SK-N-SH treated with all-trans-retinoic acid at 6 μM for 48 hours (cell line): ENCODE data around the gene PARD3.

Source experiments
- ATAC-seq: fragments of 200-7000 bp; cut with Tn5 transposase; 3 replicates; pipeline ENCODE4 v1.9.1; 2020; ENCODE audit warnings: mild to moderate bottlenecking, moderate library complexity
- ARNTL ChIP-seq: fragments of 450-650 bp; formaldehyde crosslinking; IDR thresholded peaks from 2 replicates; pipeline ENCODE4 v1.5.0; 2020; ENCODE audit warnings: low read depth, mild to moderate bottlenecking, moderate library complexity, borderline replicate concordance
- BACH2 ChIP-seq: fragments of 250-450 bp; sonication (Bioruptor Pico); IDR thresholded peaks from 2 replicates; pipeline ENCODE4 v1.9.0; 2021; ENCODE audit warnings: mild to moderate bottlenecking, borderline replicate concordance
- CREB5 ChIP-seq: fragments of 250-450 bp; sonication (Bioruptor Pico); IDR thresholded peaks from 2 replicates; pipeline ENCODE4 v1.5.1; 2020; ENCODE audit warnings: low read depth, mild to moderate bottlenecking, moderate library complexity
- CSDC2 ChIP-seq: fragments of 250-450 bp; sonication (Bioruptor Pico); IDR thresholded peaks from 2 replicates; pipeline ENCODE4 v1.5.0; 2020; ENCODE audit warnings: mild to moderate bottlenecking, moderate library complexity
- CSRNP3 ChIP-seq: fragments of 250-450 bp; sonication (Bioruptor Pico); IDR thresholded peaks from 2 replicates; pipeline ENCODE4 v1.5.1; 2021; ENCODE audit warnings: mild to moderate bottlenecking, moderate library complexity
- ESRRG ChIP-seq: fragments of 250-450 bp; sonication (Bioruptor Pico); IDR thresholded peaks from 2 replicates; pipeline ENCODE4 v1.6.1; 2021; ENCODE audit warnings: mild to moderate bottlenecking
- GLIS3 ChIP-seq: fragments of 250-450 bp; sonication (Bioruptor Pico); IDR thresholded peaks from 2 replicates; pipeline ENCODE4 v1.5.0; 2020; ENCODE audit warnings: mild to moderate bottlenecking, moderate library complexity
- ISL1 ChIP-seq: fragments of 250-450 bp; sonication (Bioruptor Pico); IDR thresholded peaks from 2 replicates; pipeline ENCODE4 v2.1.2; 2022; ENCODE audit warnings: mild to moderate bottlenecking, moderate library complexity
- OSR1 ChIP-seq: fragments of 250-450 bp; sonication (Bioruptor Pico); IDR thresholded peaks from 2 replicates; pipeline ENCODE4 v1.8.0; 2022; ENCODE audit warnings: moderate library complexity, mild to moderate bottlenecking, inconsistent platforms
- PATZ1 ChIP-seq: fragments of 250-450 bp; sonication (Bioruptor Pico); IDR thresholded peaks from 2 replicates; pipeline ENCODE4 v1.8.0; 2020; ENCODE audit warnings: mild to moderate bottlenecking, moderate library complexity, borderline replicate concordance
- RARB ChIP-seq: fragments of 250-450 bp; sonication (Bioruptor Pico); IDR thresholded peaks from 2 replicates; pipeline ENCODE4 v1.8.0; 2021; ENCODE audit warnings: mild to moderate bottlenecking, moderate library complexity
- SNAI2 ChIP-seq: fragments of 250-450 bp; sonication (Bioruptor Pico); IDR thresholded peaks from 2 replicates; pipeline ENCODE4 v1.5.0; 2020; ENCODE audit warnings: mild to moderate bottlenecking, moderate library complexity
- TCF4 ChIP-seq: fragments of 250-450 bp; sonication (Bioruptor Pico); IDR thresholded peaks from 2 replicates; pipeline ENCODE4 v1.8.0; 2021; ENCODE audit warnings: mild to moderate bottlenecking, moderate library complexity, borderline replicate concordance
- TOX ChIP-seq: fragments of 250-450 bp; sonication (Bioruptor Pico); IDR thresholded peaks from 2 replicates; pipeline ENCODE4 v1.8.0; 2021; ENCODE audit warnings: mild to moderate bottlenecking, moderate library complexity, borderline replicate concordance
- TSHZ2 ChIP-seq: fragments of 250-450 bp; sonication (Bioruptor Pico); IDR thresholded peaks from 2 replicates; pipeline ENCODE4 v1.5.0; 2020; ENCODE audit warnings: mild to moderate bottlenecking, moderate library complexity
- ZC3H10 ChIP-seq: fragments of 250-450 bp; sonication (Bioruptor Pico); IDR thresholded peaks from 2 replicates; pipeline ENCODE4 v1.5.1; 2021; ENCODE audit warnings: mild to moderate bottlenecking, moderate library complexity
- ZFP3 ChIP-seq: fragments of 250-450 bp; sonication (Bioruptor Pico); IDR thresholded peaks from 2 replicates; pipeline ENCODE4 v1.5.0; 2020; ENCODE audit warnings: mild to moderate bottlenecking, moderate library complexity
- ZFP30 ChIP-seq: fragments of 450-650 bp; formaldehyde crosslinking; IDR thresholded peaks from 2 replicates; pipeline ENCODE4 v1.5.0; 2022; ENCODE audit warnings: mild to moderate bottlenecking, moderate library complexity
- ZNF8 ChIP-seq: fragments of 450-650 bp; formaldehyde crosslinking; IDR thresholded peaks from 2 replicates; pipeline ENCODE4 v1.5.0; 2020; ENCODE audit warnings: mild to moderate bottlenecking, moderate library complexity

Gene PARD3

GRCh38 chr10:34467364-34467763 lies 347.7 kb downstream of the PARD3 start:
- no peak for TF ChIP-seq RARB (CRISPR knock-in tag)
- no peak for TF ChIP-seq ARNTL (CRISPR knock-in tag)
- no peak for TF ChIP-seq SNAI2
- no peak for TF ChIP-seq TOX (CRISPR knock-in tag)
- TF ChIP-seq CSRNP3 = no peak
- TF ChIP-seq CSDC2 (CRISPR knock-in tag) = no peak
- TF ChIP-seq TCF4 (CRISPR knock-in tag) = no peak
- TF ChIP-seq ISL1 (CRISPR knock-in tag) = no peak
- no peak for TF ChIP-seq OSR1 (CRISPR knock-in tag)
- no peak for TF ChIP-seq GLIS3 (CRISPR knock-in tag)
- no peak for TF ChIP-seq ZC3H10
- TF ChIP-seq BACH2 = no peak
- TF ChIP-seq CREB5 (CRISPR knock-in tag) = no peak
- TF ChIP-seq TSHZ2 (CRISPR knock-in tag) = no peak
- ATAC-seq = no peak

- no peak for ATAC-seq
Measured at GRCh38 chr10:34465678-34466077, 349.4 kb downstream of the PARD3 start.

GRCh38 chr10:34464591-34464990 lies 350.5 kb downstream of the PARD3 start:
- no peak for ATAC-seq
- no peak for TF ChIP-seq CSDC2 (CRISPR knock-in tag)
- TF ChIP-seq OSR1 (CRISPR knock-in tag) = no peak
- no peak for TF ChIP-seq BACH2
- TF ChIP-seq PATZ1 (CRISPR knock-in tag) = no peak
- TF ChIP-seq ZC3H10 = no peak
- no peak for TF ChIP-seq CSRNP3
- TF ChIP-seq ESRRG (CRISPR knock-in tag) = no peak
- no peak for TF ChIP-seq RARB (CRISPR knock-in tag)
- no peak for TF ChIP-seq ZFP30 (CRISPR knock-in tag)
- no peak for TF ChIP-seq ARNTL (CRISPR knock-in tag)
- TF ChIP-seq SNAI2 = no peak
- TF ChIP-seq ZNF8 (CRISPR knock-in tag) = no peak
- no peak for TF ChIP-seq CREB5 (CRISPR knock-in tag)

More at GRCh38 chr10:34465678-34466077, 349.4 kb downstream of the PARD3 start:
- no peak for TF ChIP-seq RARB (CRISPR knock-in tag)
- no peak for TF ChIP-seq CREB5 (CRISPR knock-in tag)
- TF ChIP-seq CSDC2 (CRISPR knock-in tag) = no peak
- no peak for TF ChIP-seq ZFP3 (CRISPR knock-in tag)
- TF ChIP-seq OSR1 (CRISPR knock-in tag) = no peak
- TF ChIP-seq PATZ1 (CRISPR knock-in tag) = no peak
- TF ChIP-seq ZFP30 (CRISPR knock-in tag) = no peak
